ENCODE data around the gene ARGLU1.

- TF ChIP-seq POLR2AphosphoS5 (IDR thresholded peaks at IDR 0.05; ENCODE audit: low read depth) (no peak), CTCF (IDR thresholded peaks at IDR 0.05; ENCODE audit: insufficient read depth, low read length) (no peak)
These were observed 73.4 kb downstream of the ARGLU1 start for GRCh38 chr13:106494506-106494905.

All from HL-60 (cell line).